HL-60 (cell line): ENCODE results near the gene PRDM16.

Source experiments
- POLR2AphosphoS5 ChIP-seq: IDR thresholded peaks from 2 replicates; pipeline ENCODE4 v1.6.1; 2012; ENCODE audit warnings: low read depth
- TF ChIP-seq, protein P1 (sequence below): IDR thresholded peaks from one replicate; pipeline ENCODE4 v1.5.1; 2011; ENCODE audit warnings: low read length, control low read depth, inconsistent platforms; ENCODE audit not compliant: insufficient read depth

DNA sequence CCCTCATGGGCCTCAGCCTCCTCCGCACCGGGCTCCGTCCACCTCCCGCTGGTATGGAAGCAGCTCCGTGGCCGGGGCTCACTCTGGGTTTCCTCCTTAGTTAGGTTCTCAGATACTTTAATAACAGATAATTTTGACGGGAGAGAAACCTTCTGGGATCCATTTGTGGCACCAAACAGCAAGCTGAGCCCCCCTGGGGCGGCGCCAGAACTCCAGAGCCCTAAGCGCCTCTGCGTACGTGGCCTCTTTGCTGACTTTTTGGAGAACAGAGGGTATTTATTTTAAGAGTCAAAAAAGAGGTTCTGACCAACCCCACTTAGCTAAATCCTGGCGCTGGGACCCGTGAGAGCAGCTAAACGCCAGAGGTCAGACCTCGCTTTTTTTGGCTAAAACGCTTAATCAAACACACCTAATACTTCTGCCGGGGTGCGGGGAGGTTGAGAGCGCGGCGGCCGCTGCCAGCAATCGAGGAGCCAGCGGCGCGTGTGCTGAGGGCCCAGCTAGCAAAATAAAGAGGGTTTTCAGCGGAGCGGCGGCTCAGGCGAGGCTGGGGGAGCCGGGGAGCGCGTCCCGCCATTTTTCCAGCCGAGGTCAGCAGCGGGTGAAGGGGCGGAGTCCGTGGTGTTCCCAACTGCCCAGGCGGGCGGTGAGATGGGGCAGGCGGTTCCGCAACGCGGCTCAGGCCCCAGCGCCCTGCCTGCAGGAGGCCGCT is 171.7 kb downstream of the PRDM16 start:
- TF ChIP-seq, protein P1, sequence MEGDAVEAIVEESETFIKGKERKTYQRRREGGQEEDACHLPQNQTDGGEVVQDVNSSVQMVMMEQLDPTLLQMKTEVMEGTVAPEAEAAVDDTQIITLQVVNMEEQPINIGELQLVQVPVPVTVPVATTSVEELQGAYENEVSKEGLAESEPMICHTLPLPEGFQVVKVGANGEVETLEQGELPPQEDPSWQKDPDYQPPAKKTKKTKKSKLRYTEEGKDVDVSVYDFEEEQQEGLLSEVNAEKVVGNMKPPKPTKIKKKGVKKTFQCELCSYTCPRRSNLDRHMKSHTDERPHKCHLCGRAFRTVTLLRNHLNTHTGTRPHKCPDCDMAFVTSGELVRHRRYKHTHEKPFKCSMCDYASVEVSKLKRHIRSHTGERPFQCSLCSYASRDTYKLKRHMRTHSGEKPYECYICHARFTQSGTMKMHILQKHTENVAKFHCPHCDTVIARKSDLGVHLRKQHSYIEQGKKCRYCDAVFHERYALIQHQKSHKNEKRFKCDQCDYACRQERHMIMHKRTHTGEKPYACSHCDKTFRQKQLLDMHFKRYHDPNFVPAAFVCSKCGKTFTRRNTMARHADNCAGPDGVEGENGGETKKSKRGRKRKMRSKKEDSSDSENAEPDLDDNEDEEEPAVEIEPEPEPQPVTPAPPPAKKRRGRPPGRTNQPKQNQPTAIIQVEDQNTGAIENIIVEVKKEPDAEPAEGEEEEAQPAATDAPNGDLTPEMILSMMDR, result no peak
- TF ChIP-seq POLR2AphosphoS5, result no peak
